Caco-2 (cell line): ENCODE results near the gene FAM124A. TPM values are rescaled to one million over a fixed set of nuclear protein-coding genes. Genes with fewer than 3 reads are reported as not detected.

Experiments
- BruUV-seq: library from RNA; stranded (reverse); fragments of 400-500 nt; replicated peaks from 2 replicates; lab custom pipeline; 2021; lab: Mats Ljungman, UMichigan
- CTCF ChIA-PET: fragments of 300-600 bp; sonication (Branson Sonifier 250); formaldehyde crosslinking; loops from one replicate; lab custom pipeline; 2022; ENCODE audit warnings: antibody characterized with exemption; lab: Charles Lee
- POLR2A ChIA-PET: fragments of 300-600 bp; sonication (Branson Sonifier 250); formaldehyde crosslinking; loops from one replicate; lab custom pipeline; 2022; ENCODE audit warnings: antibody characterized with exemption; lab: Charles Lee
- DNase-seq, 2 experiments: peaks; one replicate each; pipeline versions ENCODE4 v3.0.0 to v3.0.0-alpha.2; 2020 to 2022
- H3K27me3 ChIP-seq: replicated peaks from 2 replicates; pipeline ENCODE4 v1.6.0; 2011; ENCODE audit warnings: low read length; ENCODE audit not compliant: control insufficient read depth, insufficient read depth
- H3K36me3 ChIP-seq: 2 replicates; pipeline ENCODE4 v1.5.1; 2011; ENCODE audit warnings: low read length; ENCODE audit not compliant: control insufficient read depth, insufficient read depth
- H3K4me1 ChIP-seq: fragments of 250-450 bp; sonication (Bioruptor Pico); 2 replicates; pipeline ENCODE4 v1.5.1; 2020; ENCODE audit warnings: mild to moderate bottlenecking
- H3K4me3 ChIP-seq: 2 replicates; pipeline ENCODE4 v1.5.1; 2011; ENCODE audit warnings: low read depth, mild to moderate bottlenecking, control low read depth, low read length
- H3K9me3 ChIP-seq: fragments of 250-450 bp; sonication (Bioruptor Pico); 2 replicates; pipeline ENCODE4 v1.5.1; 2020; ENCODE audit warnings: mild to moderate bottlenecking, moderate library complexity
- H3K27ac Mint-ChIP-seq: one replicate; pipeline ENCODE4 v1.8.0; 2022; ENCODE audit warnings: mixed read lengths; ENCODE audit not compliant: unreplicated experiment
- H3K27me3 Mint-ChIP-seq: one replicate; pipeline ENCODE4 v1.8.0; 2022; ENCODE audit warnings: mixed read lengths; ENCODE audit not compliant: insufficient read depth, unreplicated experiment
- H3K36me3 Mint-ChIP-seq: one replicate; pipeline ENCODE4 v1.8.0; 2022; ENCODE audit warnings: mild to moderate bottlenecking, mixed read lengths; ENCODE audit not compliant: insufficient read depth, unreplicated experiment
- H3K4me1 Mint-ChIP-seq: one replicate; pipeline ENCODE4 v1.8.0; 2022; ENCODE audit warnings: low read depth, mixed read lengths; ENCODE audit not compliant: unreplicated experiment
- H3K4me3 Mint-ChIP-seq: one replicate; pipeline ENCODE4 v1.8.0; 2022; ENCODE audit warnings: mild to moderate bottlenecking, moderate library complexity, mixed read lengths; ENCODE audit not compliant: unreplicated experiment
- H3K9me3 Mint-ChIP-seq: one replicate; pipeline ENCODE4 v1.8.0; 2022; ENCODE audit warnings: mixed read lengths; ENCODE audit not compliant: unreplicated experiment
- intact Hi-C: fragments of 100-400 bp; cut with micrococcal nuclease; formaldehyde crosslinking; loops from one replicate; pipeline ENCODE4 v1.10.0; 2022; ENCODE audit not compliant: unreplicated experiment
- total RNA-seq: library from RNA; stranded (reverse); gene quantifications from 2 replicates; pipeline ENCODE4 v1.2.3, GENCODE V29; 2022
- TF ChIP-seq, protein P1 (sequence below), 2 experiments: fragments of 200-600 bp in 1 of 2; IDR thresholded peaks; 1 replicate in 1 of 2; 2 replicates in 1 of 2; pipeline versions ENCODE4 v1.5.1 to v1.8.0; 2011 to 2022; ENCODE audit warnings: antibody characterized with exemption in 1 of 2, control low read depth in 1 of 2, inconsistent platforms in 1 of 2, low read depth in 1 of 2, low read length in 1 of 2, mild to moderate bottlenecking in 1 of 2, moderate library complexity in 1 of 2; ENCODE audit not compliant: insufficient read depth in 1 of 2, severe bottlenecking in 1 of 2, unreplicated experiment in 1 of 2

Gene FAM124A
- total RNA-seq, 1 experiment from 2014 or later, result 0.52 TPM

DNA sequence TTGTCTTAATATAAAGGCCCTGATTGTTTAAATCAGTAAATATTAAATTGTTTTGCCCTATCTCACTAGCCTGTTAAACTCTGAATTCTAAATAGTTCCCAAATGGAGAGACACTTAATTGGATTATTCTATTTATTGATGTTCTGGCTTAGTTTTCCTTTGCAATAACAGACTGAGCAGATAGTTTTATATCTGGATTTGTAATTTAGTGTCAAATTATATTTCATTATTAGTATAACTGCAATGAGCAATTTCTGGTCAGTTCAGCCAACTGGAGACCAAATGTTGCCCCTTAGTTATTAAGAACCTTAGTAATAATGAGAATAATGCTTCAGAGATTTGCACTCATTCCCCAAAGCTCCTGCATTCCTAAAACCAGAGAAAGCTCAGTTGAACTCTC lies 10.1 kb downstream of the FAM124A start:
- TF ChIP-seq, protein P1, sequence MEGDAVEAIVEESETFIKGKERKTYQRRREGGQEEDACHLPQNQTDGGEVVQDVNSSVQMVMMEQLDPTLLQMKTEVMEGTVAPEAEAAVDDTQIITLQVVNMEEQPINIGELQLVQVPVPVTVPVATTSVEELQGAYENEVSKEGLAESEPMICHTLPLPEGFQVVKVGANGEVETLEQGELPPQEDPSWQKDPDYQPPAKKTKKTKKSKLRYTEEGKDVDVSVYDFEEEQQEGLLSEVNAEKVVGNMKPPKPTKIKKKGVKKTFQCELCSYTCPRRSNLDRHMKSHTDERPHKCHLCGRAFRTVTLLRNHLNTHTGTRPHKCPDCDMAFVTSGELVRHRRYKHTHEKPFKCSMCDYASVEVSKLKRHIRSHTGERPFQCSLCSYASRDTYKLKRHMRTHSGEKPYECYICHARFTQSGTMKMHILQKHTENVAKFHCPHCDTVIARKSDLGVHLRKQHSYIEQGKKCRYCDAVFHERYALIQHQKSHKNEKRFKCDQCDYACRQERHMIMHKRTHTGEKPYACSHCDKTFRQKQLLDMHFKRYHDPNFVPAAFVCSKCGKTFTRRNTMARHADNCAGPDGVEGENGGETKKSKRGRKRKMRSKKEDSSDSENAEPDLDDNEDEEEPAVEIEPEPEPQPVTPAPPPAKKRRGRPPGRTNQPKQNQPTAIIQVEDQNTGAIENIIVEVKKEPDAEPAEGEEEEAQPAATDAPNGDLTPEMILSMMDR (IDR thresholded peaks at IDR 0.05; ENCODE audit: insufficient read depth in 1 of 2, low read depth in 1 of 2, low read length in 1 of 2, severe bottlenecking in 1 of 2, unreplicated experiment in 1 of 2), result no peak
- H3K9me3 Mint-ChIP-seq, result no peaks in the 10 kb centered on the region
- Histone ChIP-seq H3K36me3 (peaks cover 1% of the 10 kb centered on the region; the same call in 1 of the 2 replicates), H3K27me3 (no peaks in the 10 kb centered on the region; the same call in none of the 2 replicates), H3K4me1 (no peaks in the 10 kb centered on the region), H3K9me3 (no peaks in the 10 kb centered on the region), H3K4me3 (no peak overlapping the region)
- no peak overlapping the region for H3K27ac Mint-ChIP-seq
- ChIA-PET CTCF (no interaction called here), POLR2A (no interaction called here)
- intact Hi-C loops, result no loop called here
- no peak for DNase-seq
- H3K36me3 Mint-ChIP-seq, result no peaks in the 10 kb centered on the region
- H3K4me1 Mint-ChIP-seq, result no peaks in the 10 kb centered on the region
- peaks cover 27% of the 10 kb centered on the region for H3K27me3 Mint-ChIP-seq
- no TSS peak for BruUV-seq
- no peak overlapping the region for H3K4me3 Mint-ChIP-seq

DNA sequence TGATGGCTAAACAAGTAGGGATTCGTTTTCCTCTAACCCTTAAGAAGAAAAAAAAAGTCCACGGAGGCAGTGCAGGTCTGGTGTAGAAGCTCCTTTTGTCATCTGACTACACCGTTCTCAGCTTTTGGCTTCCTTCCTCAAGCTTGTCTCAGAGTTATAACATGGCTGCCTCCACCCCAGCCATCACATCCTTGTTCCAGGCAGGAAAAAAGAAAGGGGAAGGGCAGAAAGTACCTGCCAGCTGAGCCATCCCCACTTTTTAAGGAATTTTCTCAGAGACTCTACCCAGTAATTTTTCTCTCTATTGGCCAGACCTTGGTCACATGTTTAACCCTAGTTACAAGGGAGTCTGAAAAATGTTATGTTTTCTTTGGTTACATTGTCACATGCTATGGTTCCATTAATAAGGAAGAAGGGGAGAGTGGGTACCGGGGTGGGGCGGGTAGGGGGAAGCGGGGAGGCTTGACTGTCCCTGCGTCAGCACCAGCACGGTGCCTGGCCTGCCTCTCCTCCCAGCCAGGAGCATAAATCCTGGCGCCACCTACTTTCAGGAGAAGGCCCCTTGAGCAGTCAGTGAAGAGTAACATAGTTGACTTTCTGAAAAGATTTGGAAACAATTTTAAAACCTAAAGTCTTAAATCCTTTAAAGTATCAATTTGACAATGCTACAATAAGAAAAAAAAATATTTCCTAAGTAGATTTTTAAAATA lies 11.1 kb downstream of the FAM124A start:
- Histone ChIP-seq H3K9me3 (no peaks in the 10 kb centered on the region), H3K4me3 (no peak overlapping the region), H3K4me1 (no peaks in the 10 kb centered on the region), H3K27me3 (no peaks in the 10 kb centered on the region; the same call in none of the 2 replicates), H3K36me3 (peaks cover 1% of the 10 kb centered on the region; the same call in 1 of the 2 replicates)
- no peak for DNase-seq
- intact Hi-C loops, result no loop called here
- CTCF ChIA-PET, result no interaction called here
- TF ChIP-seq, protein P1 (IDR thresholded peaks at IDR 0.05; ENCODE audit: insufficient read depth in 1 of 2, low read depth in 1 of 2, low read length in 1 of 2, severe bottlenecking in 1 of 2, unreplicated experiment in 1 of 2), result no peak
- BruUV-seq, result no TSS peak
- no peaks in the 10 kb centered on the region for H3K4me1 Mint-ChIP-seq
- POLR2A ChIA-PET, result no interaction called here
- H3K9me3 Mint-ChIP-seq, result no peaks in the 10 kb centered on the region
- no peak overlapping the region for H3K27ac Mint-ChIP-seq
- H3K4me3 Mint-ChIP-seq, result no peak overlapping the region
- no peaks in the 10 kb centered on the region for H3K36me3 Mint-ChIP-seq
- H3K27me3 Mint-ChIP-seq, result peaks cover 25% of the 10 kb centered on the region

DNA sequence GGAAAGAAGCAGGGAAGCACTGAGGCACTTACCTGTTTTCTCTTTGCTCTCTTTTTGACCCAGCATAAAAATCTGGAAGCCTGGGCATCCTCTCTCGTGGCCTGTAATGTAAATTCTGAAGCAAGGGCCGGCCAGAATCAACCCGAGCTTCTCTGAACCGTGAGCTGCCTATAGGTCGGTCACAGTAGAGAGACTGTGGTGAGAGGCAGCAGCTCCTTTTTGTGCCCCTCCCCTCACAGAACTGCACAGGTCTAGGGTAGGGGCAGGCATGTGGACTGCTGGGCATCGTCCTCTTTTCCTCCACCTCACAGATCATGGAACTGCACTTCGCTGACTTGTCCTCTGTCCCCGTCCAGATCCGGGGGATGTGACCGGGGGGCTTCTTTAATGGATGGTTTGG lies 12.5 kb downstream of the FAM124A start:
- intact Hi-C loops, result no loop called here
- H3K27ac Mint-ChIP-seq, result no peak overlapping the region
- H3K27me3 Mint-ChIP-seq, result peaks cover 21% of the 10 kb centered on the region
- H3K9me3 Mint-ChIP-seq, result no peaks in the 10 kb centered on the region
- Histone ChIP-seq H3K27me3 (no peaks in the 10 kb centered on the region; the same call in none of the 2 replicates), H3K9me3 (no peaks in the 10 kb centered on the region), H3K36me3 (peaks cover 1% of the 10 kb centered on the region; the same call in 1 of the 2 replicates), H3K4me1 (no peaks in the 10 kb centered on the region), H3K4me3 (no peak overlapping the region)
- no peaks in the 10 kb centered on the region for H3K36me3 Mint-ChIP-seq
- H3K4me3 Mint-ChIP-seq, result no peak overlapping the region
- BruUV-seq, result no TSS peak
- ChIA-PET CTCF (no interaction called here), POLR2A (no interaction called here)
- no peaks in the 10 kb centered on the region for H3K4me1 Mint-ChIP-seq
- DNase-seq, result no peak
- TF ChIP-seq, protein P1 (IDR thresholded peaks at IDR 0.05; ENCODE audit: insufficient read depth in 1 of 2, low read depth in 1 of 2, low read length in 1 of 2, severe bottlenecking in 1 of 2, unreplicated experiment in 1 of 2), result no peak
